PC-9 (cell line): ENCODE results near the gene LRP1-AS. TPM values are rescaled to one million over a fixed set of nuclear protein-coding genes. Genes with fewer than 3 reads are reported as not detected.

Experiments
- BruUV-seq: library from RNA; stranded (reverse); fragments of 400-500 nt; replicated peaks from 2 replicates; lab custom pipeline; 2021; lab: Mats Ljungman, UMichigan
- CTCF ChIA-PET: fragments of 300-600 bp; sonication (Branson Sonifier 250); formaldehyde crosslinking; loops from one replicate; lab custom pipeline; 2022; ENCODE audit warnings: antibody characterized with exemption; lab: Charles Lee
- POLR2A ChIA-PET: fragments of 300-600 bp; sonication (Branson Sonifier 250); formaldehyde crosslinking; loops from one replicate; lab custom pipeline; 2022; ENCODE audit warnings: antibody characterized with exemption; ENCODE audit not compliant: unreplicated experiment; lab: Charles Lee
- DNase-seq, 2 experiments: peaks; one replicate each; pipeline versions ENCODE4 v3.0.0 to v3.0.0-alpha.2; 2015 to 2022; ENCODE audit warnings: mixed read lengths in 1 of 2
- H2AFZ ChIP-seq: fragments of 200-600 bp; sonication (generic); 2 replicates; pipeline ENCODE4 v1.8.1; 2017; ENCODE audit warnings: antibody characterized with exemption
- H3F3A ChIP-seq: fragments of 200-600 bp; sonication (generic); 2 replicates; pipeline ENCODE4 v1.8.1; 2017; ENCODE audit warnings: antibody characterized with exemption, mild to moderate bottlenecking, low read depth; ENCODE audit not compliant: insufficient read depth
- H3K27ac ChIP-seq: fragments of 200-600 bp; sonication (generic); 2 replicates; pipeline ENCODE4 v1.6.1; 2016; ENCODE audit warnings: mixed run types
- H3K27me3 ChIP-seq: fragments of 200-600 bp; sonication (generic); 2 replicates; pipeline ENCODE4 v1.6.1; 2016; ENCODE audit warnings: low read depth, mixed run types; ENCODE audit not compliant: insufficient read depth
- H3K36me3 ChIP-seq: fragments of 200-600 bp; sonication (generic); 2 replicates; pipeline ENCODE4 v1.6.1; 2016; ENCODE audit warnings: low read depth, mixed run types
- H3K4me1 ChIP-seq: fragments of 200-600 bp; sonication (generic); replicated peaks from 2 replicates; pipeline ENCODE4 v1.6.1; 2016; ENCODE audit warnings: mixed run types; ENCODE audit not compliant: insufficient read depth
- H3K4me2 ChIP-seq: fragments of 200-600 bp; sonication (generic); 2 replicates; pipeline ENCODE4 v1.6.1; 2017; ENCODE audit warnings: mixed run types
- H3K4me3 ChIP-seq: fragments of 200-600 bp; sonication (generic); 2 replicates; pipeline ENCODE4 v1.6.1; 2016; ENCODE audit warnings: mixed run types
- H3K79me2 ChIP-seq: fragments of 200-600 bp; sonication (generic); 2 replicates; pipeline ENCODE4 v1.6.1; 2017; ENCODE audit warnings: low read depth, mixed run types
- H3K9me2 ChIP-seq: fragments of 200-600 bp; sonication (generic); 2 replicates; pipeline ENCODE4 v1.8.1; 2017; ENCODE audit warnings: mild to moderate bottlenecking; ENCODE audit not compliant: insufficient read depth
- H3K9me3 ChIP-seq: fragments of 200-600 bp; sonication (generic); 2 replicates; pipeline ENCODE4 v1.8.1; 2016; ENCODE audit warnings: low read depth; ENCODE audit not compliant: insufficient read depth
- H4K20me1 ChIP-seq: fragments of 200-600 bp; sonication (generic); 2 replicates; pipeline ENCODE4 v1.8.1; 2017; ENCODE audit not compliant: insufficient read depth
- CTCF ChIP-seq: fragments of 200-600 bp; sonication (generic); conservative IDR thresholded peaks from 2 replicates; pipeline ENCODE4 v1.6.1; 2017; ENCODE audit warnings: mixed run types, antibody characterized with exemption, mild to moderate bottlenecking, moderate library complexity
- EZH2 ChIP-seq: fragments of 200-600 bp; sonication (generic); IDR thresholded peaks from 2 replicates; pipeline ENCODE4 v1.8.0; 2017; ENCODE audit warnings: antibody characterized with exemption, low read depth
- intact Hi-C: fragments of 100-400 bp; cut with micrococcal nuclease; formaldehyde crosslinking; loops from one replicate; pipeline ENCODE4 v1.10.0; 2022; ENCODE audit not compliant: unreplicated experiment
- microRNA-seq: library from miRNA; unstranded; fragments of <30 nt; microRNA quantifications from one replicate; pipeline ENCODE4 v1.2.0, GENCODE V29; 2021; ENCODE audit warnings: borderline number of aligned reads, borderline replicate concordance
- total RNA-seq: library from RNA; stranded (reverse); gene quantifications from 2 replicates; pipeline ENCODE4 v1.2.3, GENCODE V29; 2021

The LRP1-AS gene
- total RNA-seq, 1 experiment from 2014 or later: not detected

GRCh38 chr12:57095440-57095839 is 52.0 kb downstream of the LRP1-AS start:
- H3K27ac ChIP-seq: no peak overlapping the region

More at GRCh38 chr12:57095440-57095839, 52.0 kb downstream of the LRP1-AS start:
- DNase-seq: no peak
- H3K9me2 ChIP-seq: no peaks in the 10 kb centered on the region
- no peaks in the 10 kb centered on the region for H3K27me3 ChIP-seq
- CTCF ChIA-PET: no interaction called here
- H3K4me1 ChIP-seq: no peaks in the 10 kb centered on the region
- intact Hi-C loops: no loop called here
- POLR2A ChIA-PET: interaction anchor here (0.5 to 0.6 kb wide), 2 partner anchors 16 to 33 kb away, joined by 4 read pairs; partner anchors contain the start of gene LRP1
- no peaks in the 10 kb centered on the region for H3K79me2 ChIP-seq
- no peaks in the 10 kb centered on the region for H3K9me3 ChIP-seq
- H3K4me3 ChIP-seq: no peak overlapping the region
- H2AFZ ChIP-seq: no peak overlapping the region
- peaks cover 17% of the 10 kb centered on the region for H3F3A ChIP-seq
- TF ChIP-seq CTCF: no peak
- TF ChIP-seq EZH2: no peak
- peaks cover 4% of the 10 kb centered on the region; the same call in 1 of the 2 replicates for H3K36me3 ChIP-seq
- BruUV-seq: no TSS peak
- H3K4me2 ChIP-seq: no peak overlapping the region
- H4K20me1 ChIP-seq: 0 out of 2 replicates have a peak, but pooled peaks cover 3% of the 10 kb centered on the region

Small RNA genes lying within 50 kb of the gene (microRNA-seq; reads per million reads assigned to microRNA genes)
- gene MIR1228: 2.0 reads per million

Other genes with a start within 250 kb of the LRP1-AS start
- gene SDR9C7, start 213.2 kb downstream of the LRP1-AS start, total RNA-seq: not detected in 2 replicates
- 0.79 and 0.88 TPM in 2 replicates for gene RDH16, start 190.0 kb downstream of the LRP1-AS start, total RNA-seq
- 6.5 and 7.6 TPM in 2 replicates for gene ZBTB39, start 141.1 kb downstream of the LRP1-AS start, total RNA-seq
- gene TAC3, start 131.1 kb downstream of the LRP1-AS start, total RNA-seq: not detected in 2 replicates
- not detected in 2 replicates for gene MYO1A, start 97.5 kb downstream of the LRP1-AS start, total RNA-seq
- 28.9 and 36.6 TPM in 2 replicates for gene NEMP1, start 68.8 kb downstream of the LRP1-AS start, total RNA-seq
- 13.8 and 20.2 TPM in 2 replicates for gene NAB2, start 58.5 kb downstream of the LRP1-AS start, total RNA-seq
- gene STAT6, start 36.3 kb downstream of the LRP1-AS start, total RNA-seq: 112 and 122 TPM in 2 replicates
- gene LRP1, start 19.1 kb downstream of the LRP1-AS start, total RNA-seq: 51.4 and 70.1 TPM in 2 replicates
- gene NXPH4, start 69.2 kb upstream of the LRP1-AS start, total RNA-seq: 20.3 and 20.6 TPM in 2 replicates
- 220 and 227 TPM in 2 replicates for gene SHMT2, start 82.1 kb upstream of the LRP1-AS start, total RNA-seq
- gene STAC3, start 103.6 kb upstream of the LRP1-AS start, total RNA-seq: 1.3 and 2.2 TPM in 2 replicates